Ascending aorta (tissue), 2 donors: Measurements from ENCODE around the gene MAGEF1. TPM values are rescaled to one million over a fixed set of nuclear protein-coding genes. Genes with fewer than 3 reads are reported as not detected.

ENCODE experiments used
- DNase-seq, 2 donors: peaks; one replicate each; pipeline ENCODE4 v3.0.0-alpha.2; 2019; ENCODE audit warnings: low spot score in 2 of 2
- H3K27ac ChIP-seq, 2 donors: fragments of 200-600 bp; sonication (generic); one replicate each; pipeline ENCODE4 v1.5.1; 2016 to 2017; ENCODE audit warnings: mild to moderate bottlenecking in 1 of 2
- H3K27me3 ChIP-seq: fragments of 200-600 bp; sonication (generic); one replicate; pipeline ENCODE4 v1.5.1; 2017
- H3K36me3 ChIP-seq, 2 donors: fragments of 200-600 bp; sonication (generic); one replicate each; pipeline ENCODE4 v1.5.1; 2016
- H3K4me1 ChIP-seq, 2 donors: fragments of 200-600 bp; sonication (generic); one replicate each; pipeline ENCODE4 v1.5.1; 2016 to 2017; ENCODE audit warnings: mild to moderate bottlenecking in 1 of 2
- H3K4me3 ChIP-seq, 2 donors: fragments of 200-600 bp; sonication (generic); one replicate each; pipeline ENCODE4 v1.5.1; 2016 to 2017; ENCODE audit warnings: mild to moderate bottlenecking in 1 of 2
- H3K9me3 ChIP-seq, 2 donors: fragments of 200-600 bp; sonication (generic); one replicate each; pipeline ENCODE4 v1.5.1; 2016
- CTCF ChIP-seq, 3 experiments: fragments of 200-600 bp in 2 of 3; fragments of 450-650 bp in 1 of 3; sonication (generic) in 2 of 3; IDR thresholded peaks; one replicate each; pipeline ENCODE4 v1.5.1; 2016 to 2019; ENCODE audit warnings: antibody characterized with exemption in 3 of 3, mild to moderate bottlenecking in 1 of 3, moderate library complexity in 1 of 3
- intact Hi-C: fragments of 100-400 bp; cut with DNase I; formaldehyde crosslinking; loops from one replicate; pipeline ENCODE4 v1.15.1; 2023
- total RNA-seq: library from RNA; depleted of rRNA; stranded (reverse); fragments of >200 nt; gene quantifications from one replicate; pipeline ENCODE4 v1.1.0, GENCODE V29; 2016

MAGEF1 gene
- total RNA-seq, 1 donor from 2014 or later = 5.2 TPM

GRCh38 chr3:184694716-184695115, 17.1 kb downstream of the MAGEF1 start:
- H3K27ac ChIP-seq = no peak overlapping the region
- no peak for DNase-seq
- no peak overlapping the region for H3K4me3 ChIP-seq
- intact Hi-C loops = no loop called here
- TF ChIP-seq CTCF (IDR thresholded peaks at IDR 0.05) = no peak
- no peaks in the 10 kb centered on the region for H3K9me3 ChIP-seq
- H3K4me1 ChIP-seq = peaks cover 0 to 8% of the 10 kb centered on the region in 2 donors
- no peaks in the 10 kb centered on the region for H3K36me3 ChIP-seq
- H3K27me3 ChIP-seq = no peaks in the 10 kb centered on the region

GRCh38 chr3:184694133-184694665, 17.7 kb downstream of the MAGEF1 start:
- H3K4me3 ChIP-seq = no peak overlapping the region
- no peak overlapping the region for H3K27ac ChIP-seq
- H3K9me3 ChIP-seq = no peaks in the 10 kb centered on the region
- no peak for TF ChIP-seq CTCF (IDR thresholded peaks at IDR 0.05)
- no peak for DNase-seq
- peaks cover 0 to 8% of the 10 kb centered on the region in 2 donors for H3K4me1 ChIP-seq
- H3K27me3 ChIP-seq = no peaks in the 10 kb centered on the region
- intact Hi-C loops = no loop called here
- H3K36me3 ChIP-seq = no peaks in the 10 kb centered on the region

- TF ChIP-seq CTCF (IDR thresholded peaks at IDR 0.05) = no peak
- Histone ChIP-seq H3K4me3 (no peak overlapping the region), H3K27ac (no peak overlapping the region), H3K27me3 (no peaks in the 10 kb centered on the region), H3K4me1 (peaks cover 0 to 8% of the 10 kb centered on the region in 2 donors), H3K9me3 (no peaks in the 10 kb centered on the region), H3K36me3 (no peaks in the 10 kb centered on the region)
- DNase-seq = no peak
- intact Hi-C loops = no loop called here
Measured at GRCh38 chr3:184693011-184693975, 18.6 kb downstream of the MAGEF1 start.

GRCh38 chr3:184691397-184692231, 20.2 kb downstream of the MAGEF1 start:
- H3K36me3 ChIP-seq = no peaks in the 10 kb centered on the region
- H3K9me3 ChIP-seq = no peaks in the 10 kb centered on the region
- DNase-seq = no peak
- intact Hi-C loops = no loop called here
- H3K27me3 ChIP-seq = no peaks in the 10 kb centered on the region
- no peak overlapping the region for H3K27ac ChIP-seq
- H3K4me3 ChIP-seq = peak overlapping the region in 1 of 2 donors; percentile 29
- TF ChIP-seq CTCF (IDR thresholded peaks at IDR 0.05) = no peak
- peaks cover 0 to 8% of the 10 kb centered on the region in 2 donors for H3K4me1 ChIP-seq

GRCh38 chr3:184690192-184690883, 21.5 kb downstream of the MAGEF1 start:
- intact Hi-C loops = no loop called here
- Histone ChIP-seq H3K36me3 (no peaks in the 10 kb centered on the region), H3K4me1 (peaks cover 0 to 8% of the 10 kb centered on the region in 2 donors), H3K27me3 (no peaks in the 10 kb centered on the region), H3K27ac (no peak overlapping the region), H3K9me3 (no peaks in the 10 kb centered on the region), H3K4me3 (no peak overlapping the region)
- no peak for TF ChIP-seq CTCF (IDR thresholded peaks at IDR 0.05)
- peak in 1 of 2 donors; percentile 52 for DNase-seq
